ENCODE results near the gene ARHGEF26.

ARHGEF26 gene

GRCh38 chr3:154275965-154276364, 154.8 kb downstream of the ARHGEF26 start:
- DNase-seq, result no peak

- DNase-seq, result no peak
These were observed 159.0 kb downstream of the ARHGEF26 start for GRCh38 chr3:154280161-154280560.

DNA sequence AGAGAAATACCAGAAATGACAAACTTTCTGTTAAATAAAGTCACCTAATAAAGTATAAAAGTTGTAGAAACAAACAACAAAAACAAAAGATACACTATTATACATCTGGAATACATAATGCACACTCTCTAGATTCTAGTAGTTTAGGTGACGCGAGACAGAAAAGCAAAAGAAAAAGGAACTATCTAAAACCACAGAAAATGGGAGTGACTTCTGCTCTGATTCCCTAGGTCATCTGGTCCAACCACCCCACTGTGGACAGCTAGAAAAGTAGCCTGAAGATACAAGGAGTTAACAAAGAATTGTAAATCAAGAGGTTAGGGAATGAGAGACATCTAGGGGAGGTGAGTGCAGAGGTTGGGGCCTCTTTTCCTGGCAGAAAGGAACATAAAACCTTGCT, 164.0 kb downstream of the ARHGEF26 start:
- DNase-seq, result no peak

GRCh38 chr3:154290187-154290586, 169.0 kb downstream of the ARHGEF26 start:
- no peak for DNase-seq

DNA sequence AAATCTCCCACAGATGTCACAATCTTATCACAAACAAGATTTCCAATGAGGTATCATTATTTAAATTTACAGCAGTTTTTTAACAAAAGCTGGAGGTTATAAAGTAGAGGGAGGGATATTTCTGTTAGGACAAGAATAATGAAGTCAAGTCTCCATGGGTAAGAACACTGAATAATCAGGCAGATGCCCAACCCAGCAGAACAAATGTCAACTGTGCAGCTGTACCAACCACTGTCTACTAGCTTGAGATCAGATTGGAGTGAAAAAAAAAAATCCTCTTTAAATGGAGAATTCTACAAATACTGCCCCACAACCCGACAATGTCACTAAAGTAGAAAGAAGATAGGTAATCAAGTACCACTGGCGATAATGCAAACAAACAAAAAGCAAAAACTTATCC, 172.8 kb downstream of the ARHGEF26 start:
- no peak for DNase-seq

DNA sequence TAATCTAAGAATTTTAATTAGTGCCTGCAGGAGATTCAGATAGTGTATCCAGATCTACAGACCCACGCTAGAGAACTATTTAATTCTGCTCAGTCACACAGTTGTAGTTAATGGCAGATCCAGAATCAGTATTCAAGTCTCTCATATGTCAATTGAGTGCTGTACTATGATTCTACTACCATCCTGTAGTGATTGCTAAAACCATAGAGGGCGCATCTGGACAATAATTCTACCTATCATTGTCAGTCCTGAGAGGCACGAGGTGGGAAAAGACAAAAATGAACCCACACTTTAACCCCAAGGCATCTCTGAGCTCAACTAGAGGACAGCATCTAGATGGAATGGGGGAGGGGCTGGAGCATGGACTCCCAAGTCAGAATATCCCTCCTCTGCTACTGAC, 180.4 kb downstream of the ARHGEF26 start:
- no peak for DNase-seq

- no peak for DNase-seq
These were observed 183.1 kb downstream of the ARHGEF26 start for GRCh38 chr3:154304116-154304786.

DNA sequence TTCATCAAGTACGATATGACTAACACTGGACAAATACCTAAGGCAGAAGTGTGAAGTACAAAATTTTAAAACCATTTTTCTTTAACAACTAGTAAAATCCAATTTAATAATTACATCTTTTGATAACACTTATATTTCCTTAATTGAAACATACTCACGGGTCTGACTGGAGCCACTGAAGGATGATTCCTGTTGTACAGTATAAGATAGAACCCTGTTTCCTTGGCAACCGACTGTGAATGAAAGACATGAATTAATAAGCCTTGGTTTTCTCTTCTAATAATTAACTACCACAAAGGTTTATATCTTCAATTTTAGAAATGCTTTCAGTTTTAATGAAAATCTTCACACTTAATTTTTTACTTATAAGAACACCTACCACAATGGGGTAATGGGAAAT, 183.7 kb downstream of the ARHGEF26 start:
- no peak for DNase-seq

DNA sequence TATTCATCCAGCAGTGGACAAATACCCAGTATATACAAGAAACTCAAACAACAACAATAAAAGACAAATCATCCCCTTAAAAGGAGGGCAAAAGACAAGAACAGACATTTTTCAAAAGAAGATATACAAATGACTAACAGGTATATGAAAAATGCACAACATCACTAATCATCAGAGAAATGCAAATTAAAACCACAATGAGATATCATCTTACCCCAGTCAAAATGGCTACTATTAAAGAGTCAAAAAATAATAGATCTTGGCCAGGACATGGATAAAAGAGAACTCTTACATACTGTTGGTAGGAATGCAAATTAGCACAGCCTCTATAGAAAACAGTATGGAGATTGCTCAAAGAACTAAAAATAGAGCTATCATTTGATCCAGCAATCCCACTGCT, 186.2 kb downstream of the ARHGEF26 start:
- DNase-seq, result no peak
